Measurements from ENCODE around the gene C4B.
"Not testable (repeated sequence)": the region's sequence is repeated elsewhere in the genome, so short reads cannot be mapped to it uniquely, and the experiment has no call there.

Gene C4B

GRCh38 chr6:32014547-32014946 lies at the start of gene C4B:
C4B (plus strand) TSS chr6:32014795; CDS start chr6:32014846, 51 bp downstream.
- DNase-seq (ENCODE audit: low read depth), result not testable (repeated sequence)

GRCh38 chr6:31965700-31966099 lies 48.9 kb upstream of the C4B start:
- DNase-seq (ENCODE audit: low read depth), result no peak
- TF ChIP-seq CTCF (IDR thresholded peaks at IDR 0.05; ENCODE audit: control insufficient read depth, extremely low read depth, insufficient read depth), result no peak
- H3K4me3 ChIP-seq (ENCODE audit: low read depth, low read length), result no peak overlapping the region

More at GRCh38 chr6:32014547-32014946, at the start of gene C4B:
- not testable (repeated sequence) for H3K4me3 ChIP-seq (ENCODE audit: low read depth, low read length)

GRCh38 chr6:31966506-31966905 lies 48.1 kb upstream of the C4B start:
- TF ChIP-seq CTCF (IDR thresholded peaks at IDR 0.05; ENCODE audit: control insufficient read depth, extremely low read depth, insufficient read depth), result no peak
- DNase-seq (ENCODE audit: low read depth), result no peak
- no peak overlapping the region for H3K4me3 ChIP-seq (ENCODE audit: low read depth, low read length)

GRCh38 chr6:31966997-31967925 lies 47.3 kb upstream of the C4B start:
- no peak for TF ChIP-seq CTCF (IDR thresholded peaks at IDR 0.05; ENCODE audit: control insufficient read depth, extremely low read depth, insufficient read depth)

GRCh38 chr6:31967926-31968320 lies 46.7 kb upstream of the C4B start:
- TF ChIP-seq CTCF (IDR thresholded peaks at IDR 0.05; ENCODE audit: control insufficient read depth, extremely low read depth, insufficient read depth), result no peak
- no peak for DNase-seq (ENCODE audit: low read depth)
- H3K4me3 ChIP-seq (ENCODE audit: low read depth, low read length), result no peak overlapping the region

More at GRCh38 chr6:31966997-31967925, 47.3 kb upstream of the C4B start:
- DNase-seq (ENCODE audit: low read depth), result no peak
- no peak overlapping the region for H3K4me3 ChIP-seq (ENCODE audit: low read depth, low read length)

- no peak for DNase-seq (ENCODE audit: low read depth)
- TF ChIP-seq CTCF (IDR thresholded peaks at IDR 0.05; ENCODE audit: control insufficient read depth, extremely low read depth, insufficient read depth), result no peak
- H3K4me3 ChIP-seq (ENCODE audit: low read depth, low read length), result no peak overlapping the region
Measured at GRCh38 chr6:31968326-31968725, 46.3 kb upstream of the C4B start.

GRCh38 chr6:31968791-31969711 lies 45.5 kb upstream of the C4B start:
- no peak for TF ChIP-seq CTCF (IDR thresholded peaks at IDR 0.05; ENCODE audit: control insufficient read depth, extremely low read depth, insufficient read depth)
- DNase-seq (ENCODE audit: low read depth), result no peak
- no peak overlapping the region for H3K4me3 ChIP-seq (ENCODE audit: low read depth, low read length)
